ENCODE data around the gene RNF144B. TPM values are rescaled to one million over a fixed set of nuclear protein-coding genes. Genes with fewer than 3 reads are reported as not detected.

RNF144B gene
- total RNA-seq, 4 donors from 2014 or later: 13.3 to 43.5 (median 26.8) TPM

GRCh38 chr6:18436341-18436740 lies 49.2 kb downstream of the RNF144B start:
- no peak for ATAC-seq (ENCODE audit: low FRiP score)
- no peak for DNase-seq (ENCODE audit: low spot score)
- no peak for TF ChIP-seq CTCF (IDR thresholded peaks at IDR 0.05)

- ATAC-seq (ENCODE audit: low FRiP score): no peak
- TF ChIP-seq CTCF (IDR thresholded peaks at IDR 0.05): no peak
- DNase-seq (ENCODE audit: low spot score): no peak
Observed at GRCh38 chr6:18439581-18439980, 52.4 kb downstream of the RNF144B start.

- DNase-seq (ENCODE audit: low spot score) (no peak), ATAC-seq (ENCODE audit: low FRiP score) (no peak)
- TF ChIP-seq CTCF (IDR thresholded peaks at IDR 0.05): no peak
Observed at GRCh38 chr6:18441251-18441979, 54.3 kb downstream of the RNF144B start.

- DNase-seq (ENCODE audit: low spot score) (no peak), ATAC-seq (ENCODE audit: low FRiP score) (no peak)
- no peak for TF ChIP-seq CTCF (IDR thresholded peaks at IDR 0.05)
Observed at GRCh38 chr6:18444111-18444510, 57.0 kb downstream of the RNF144B start.

GRCh38 chr6:18445228-18445627 lies 58.1 kb downstream of the RNF144B start:
- ATAC-seq (ENCODE audit: low FRiP score) (no peak), DNase-seq (ENCODE audit: low spot score) (no peak)
- no peak for TF ChIP-seq CTCF (IDR thresholded peaks at IDR 0.05)

- DNase-seq (ENCODE audit: low spot score) (no peak), ATAC-seq (ENCODE audit: low FRiP score) (no peak)
- TF ChIP-seq CTCF (IDR thresholded peaks at IDR 0.05): no peak
Observed at GRCh38 chr6:18446771-18447170, 59.6 kb downstream of the RNF144B start.

- ATAC-seq (ENCODE audit: low FRiP score) (no peak), DNase-seq (ENCODE audit: low spot score) (no peak)
- no peak for TF ChIP-seq CTCF (IDR thresholded peaks at IDR 0.05)
Observed at GRCh38 chr6:18447552-18447951, 60.4 kb downstream of the RNF144B start.

All from omental fat pad (tissue), 4 donors.